ENCODE data around the gene HLA-C. TPM values are rescaled to one million over a fixed set of nuclear protein-coding genes. Genes with fewer than 3 reads are reported as not detected.

HLA-C gene
- total and polyA plus RNA-seq, 10 of the 15 experiments (the other 5 are each of a cell fraction or from before 2014, with no cell fraction given) = 121 to 1,092 (median 806) TPM

DNA sequence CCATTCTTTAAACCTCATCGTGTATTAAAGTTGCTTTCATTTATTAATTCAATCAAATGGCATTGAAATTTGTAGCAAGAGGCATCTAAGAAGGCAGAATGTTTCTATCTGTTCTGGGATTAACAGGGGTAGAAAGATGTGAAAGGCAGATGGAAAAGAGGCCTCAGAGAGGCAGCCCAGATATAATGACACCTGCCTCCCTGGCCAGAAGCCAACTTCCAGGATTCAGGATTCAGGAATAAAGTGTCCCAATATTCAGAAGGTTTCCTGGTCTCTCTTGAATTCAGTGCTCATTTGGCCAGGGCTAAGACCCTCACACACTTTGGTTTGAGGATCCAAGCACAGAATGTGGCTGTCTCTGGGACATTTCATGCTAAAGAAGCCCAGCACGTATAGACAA lies 45.1 kb upstream of the HLA-C start (continued):
- TF ChIP-seq, protein P1, sequence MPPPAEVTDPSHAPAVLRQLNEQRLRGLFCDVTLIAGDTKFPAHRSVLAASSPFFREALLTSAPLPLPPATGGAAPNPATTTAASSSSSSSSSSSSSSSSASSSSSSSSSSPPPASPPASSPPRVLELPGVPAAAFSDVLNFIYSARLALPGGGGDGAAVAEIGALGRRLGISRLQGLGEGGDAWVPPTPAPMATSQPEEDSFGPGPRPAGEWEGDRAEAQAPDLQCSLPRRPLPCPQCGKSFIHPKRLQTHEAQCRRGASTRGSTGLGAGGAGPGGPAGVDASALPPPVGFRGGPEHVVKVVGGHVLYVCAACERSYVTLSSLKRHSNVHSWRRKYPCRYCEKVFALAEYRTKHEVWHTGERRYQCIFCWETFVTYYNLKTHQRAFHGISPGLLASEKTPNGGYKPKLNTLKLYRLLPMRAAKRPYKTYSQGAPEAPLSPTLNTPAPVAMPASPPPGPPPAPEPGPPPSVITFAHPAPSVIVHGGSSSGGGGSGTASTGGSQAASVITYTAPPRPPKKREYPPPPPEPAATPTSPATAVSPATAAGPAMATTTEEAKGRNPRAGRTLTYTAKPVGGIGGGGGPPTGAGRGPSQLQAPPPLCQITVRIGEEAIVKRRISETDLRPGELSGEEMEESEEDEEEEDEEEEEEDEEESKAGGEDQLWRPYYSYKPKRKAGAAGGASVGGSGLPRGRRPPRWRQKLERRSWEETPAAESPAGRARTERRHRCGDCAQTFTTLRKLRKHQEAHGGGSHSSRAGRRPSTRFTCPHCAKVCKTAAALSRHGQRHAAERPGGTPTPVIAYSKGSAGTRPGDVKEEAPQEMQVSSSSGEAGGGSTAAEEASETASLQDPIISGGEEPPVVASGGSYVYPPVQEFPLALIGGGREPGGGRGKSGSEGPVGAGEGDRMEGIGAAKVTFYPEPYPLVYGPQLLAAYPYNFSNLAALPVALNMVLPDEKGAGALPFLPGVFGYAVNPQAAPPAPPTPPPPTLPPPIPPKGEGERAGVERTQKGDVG (CRISPR knock-in tag; IDR thresholded peaks at IDR 0.05) = no peak

DNA sequence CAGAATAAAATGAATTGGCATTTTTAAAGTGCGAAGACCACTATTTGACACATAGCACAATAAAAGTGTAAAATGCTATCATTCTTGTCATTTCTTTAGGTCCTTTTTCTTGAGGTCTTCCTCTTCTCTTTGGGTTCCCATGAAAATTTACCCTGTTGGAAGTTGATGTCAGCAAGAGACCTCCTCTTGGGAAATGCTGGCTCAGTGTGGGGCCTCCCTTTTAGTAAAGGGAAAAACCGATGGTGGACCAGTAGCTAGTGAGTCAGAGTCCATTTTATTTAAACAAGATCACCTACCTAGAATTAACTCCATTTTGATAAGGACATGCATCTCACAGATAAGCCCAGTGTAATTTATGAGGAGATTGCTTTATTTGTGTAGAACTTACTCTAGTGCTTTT lies 37.7 kb upstream of the HLA-C start:
- H3K4me2 ChIP-seq (ENCODE audit: control insufficient read depth, insufficient read depth) = no peak overlapping the region
- H3K27me3 ChIP-seq (replicated peaks in 1 of 2; ENCODE audit: control insufficient read depth in 2 of 2, insufficient read depth in 2 of 2, low read length in 1 of 2) = no peaks in the 10 kb centered on the region
- 0% methylated on average over 1 of the region's 2 CpGs for WGBS (ENCODE audit: insufficient coverage, insufficient replicate concordance, low lambda C conversion rate, missing lambda C conversion rate)
- DNase-seq (ENCODE audit: low read depth, low spot score) (no peak), FAIRE-seq (no peak), ATAC-seq (no peak)
- ChIA-PET CTCF (no interaction called here), SMC1A (ENCODE audit: uncharacterized antibody, unreplicated experiment) (interaction anchor here (1.4 kb wide), 1 partner anchor 19 kb away, joined by 3 read pairs; no protein-coding TSS in a partner anchor), RAD21 (ENCODE audit: unreplicated experiment) (no interaction called here), POLR2A (no interaction called here)
- no peaks in the 10 kb centered on the region for H3K9me3 ChIP-seq (replicated peaks; ENCODE audit: control insufficient read depth, insufficient read depth, low read length)
- no peaks in the 10 kb centered on the region for H3K79me2 ChIP-seq (ENCODE audit: control insufficient read depth, insufficient read depth, low read length)
- no peak overlapping the region for H2AFZ ChIP-seq (ENCODE audit: control insufficient read depth, low read depth, low read length)
- H3K4me1 ChIP-seq (ENCODE audit: control insufficient read depth, insufficient read depth, low read length) = no peaks in the 10 kb centered on the region
- no peaks in the 10 kb centered on the region for H3K36me3 ChIP-seq (ENCODE audit: control insufficient read depth in 2 of 2, insufficient read depth in 2 of 2, low read length in 1 of 2)
- in situ Hi-C loops (cut with MboI) (no loop called here), intact Hi-C loops (cut with micrococcal nuclease; ENCODE audit: unreplicated experiment) (no loop called here)
- H3K9ac ChIP-seq (ENCODE audit: control insufficient read depth, insufficient read depth, low read length) = no peak overlapping the region
- H3K4me3 ChIP-seq = no peak overlapping the region
- H3K27ac ChIP-seq (ENCODE audit: control insufficient read depth, insufficient read depth) = no peak overlapping the region
- TF ChIP-seq TARDBP (IDR thresholded peaks at IDR 0.05; ENCODE audit: borderline replicate concordance) = no peak
- no peak for TF ChIP-seq IKZF2 (IDR thresholded peaks at IDR 0.05)
- TF ChIP-seq SRF (IDR thresholded peaks at IDR 0.05; ENCODE audit: low read depth in 2 of 2, low read length in 2 of 2) = no peak
- TF ChIP-seq EGR1 (IDR thresholded peaks at IDR 0.05; ENCODE audit: borderline replicate concordance in 1 of 2, low read depth in 2 of 2, low read length in 2 of 2) = no peak
- no peak for TF ChIP-seq RAD51 (IDR thresholded peaks at IDR 0.05)
- TF ChIP-seq CEBPB (IDR thresholded peaks at IDR 0.05; ENCODE audit: borderline replicate concordance in 1 of 2, low read depth in 2 of 2, low read length in 2 of 2) = no peak
- no peak for TF ChIP-seq PAX8 (IDR thresholded peaks at IDR 0.05)
- no peaks in the 10 kb centered on the region for H4K20me1 ChIP-seq (ENCODE audit: control insufficient read depth, insufficient read depth)
- BruUV-seq (replicated peaks) = no TSS peak

All from GM12878 (cell line).